Umbilical cord (tissue), 2 donors: ENCODE results near the gene PRR16. TPM values are rescaled to one million over a fixed set of nuclear protein-coding genes. Genes with fewer than 3 reads are reported as not detected.

Experiments used
- DNase-seq: peaks from one replicate; pipeline ENCODE4 v3.0.0-alpha.2; 2015; ENCODE audit warnings: low spot score
- total RNA-seq: library from RNA; depleted of rRNA; stranded (reverse); fragments of >200 nt; gene quantifications from one replicate; pipeline ENCODE4 v1.2.3, GENCODE V29; 2014; ENCODE audit warnings: low replicate concordance; ENCODE audit not compliant: insufficient read depth

The PRR16 gene
- total RNA-seq, 1 donor from 2014 or later: 7.9 TPM

DNA sequence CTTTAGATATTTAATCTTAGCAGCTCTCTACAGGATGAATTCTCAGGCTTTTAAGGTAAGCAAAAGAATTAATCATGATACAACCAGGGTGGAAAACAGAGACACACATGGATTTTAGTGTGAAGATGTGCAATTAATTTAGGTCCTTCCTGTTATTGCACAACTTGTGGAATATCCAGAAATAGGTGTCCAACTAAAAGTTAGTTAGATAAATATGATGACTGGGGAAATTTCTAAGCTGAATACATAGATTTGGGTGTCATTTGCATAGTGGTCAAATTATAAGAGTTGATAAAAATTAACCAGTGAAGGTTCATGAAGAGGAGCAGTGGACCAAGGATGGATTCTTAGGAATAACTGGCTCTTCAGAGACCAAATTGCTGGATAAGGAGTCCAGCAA is 266.1 kb downstream of the PRR16 start:
- DNase-seq: no peak

- DNase-seq: no peak
Observed at GRCh38 chr5:120734033-120734432, 269.9 kb downstream of the PRR16 start.

GRCh38 chr5:120735076-120735475 is 271.0 kb downstream of the PRR16 start:
- no peak for DNase-seq
